WI38 (cell line): ENCODE measurements around the gene DGCR2.

Source experiments
- H3K4me3 ChIP-seq: 2 replicates; pipeline ENCODE4 v1.5.1; 2011; ENCODE audit warnings: low read depth, mild to moderate bottlenecking, control low read depth, low read length
- CTCF ChIP-seq: IDR thresholded peaks from 2 replicates; pipeline ENCODE4 v1.5.1; 2012; ENCODE audit warnings: low read depth, mild to moderate bottlenecking, control low read depth, low read length

DGCR2 gene

GRCh38 chr22:19142394-19142793 is 20.2 kb upstream of the DGCR2 start:
- TF ChIP-seq CTCF, result no peak
- H3K4me3 ChIP-seq, result no peak overlapping the region

GRCh38 chr22:19139974-19140373 is 17.8 kb upstream of the DGCR2 start:
- TF ChIP-seq CTCF, result no peak
- H3K4me3 ChIP-seq, result no peak overlapping the region

- no peak overlapping the region for H3K4me3 ChIP-seq
- no peak for TF ChIP-seq CTCF
These were observed 16.8 kb upstream of the DGCR2 start for GRCh38 chr22:19139001-19139356.

- no peak for TF ChIP-seq CTCF
- no peak overlapping the region for H3K4me3 ChIP-seq
These were observed 16.2 kb upstream of the DGCR2 start for GRCh38 chr22:19138217-19139000.

GRCh38 chr22:19137384-19138216 is 15.4 kb upstream of the DGCR2 start:
- no peak for TF ChIP-seq CTCF
- H3K4me3 ChIP-seq, result no peak overlapping the region

GRCh38 chr22:19136915-19137314 is 14.7 kb upstream of the DGCR2 start:
- no peak for TF ChIP-seq CTCF
- H3K4me3 ChIP-seq, result no peak overlapping the region

- H3K4me3 ChIP-seq, result no peak overlapping the region
- TF ChIP-seq CTCF, result no peak
These were observed 12.7 kb upstream of the DGCR2 start for GRCh38 chr22:19134874-19135273.
